Hematopoietic multipotent progenitor cell treated with erythropoietin and hydrocortisone succinate and interleukin-3 and kit ligand, for 15 days (in vitro differentiated cells): ENCODE results near the gene ABCG1.

Source experiments
- DNase-seq: peaks from one replicate; pipeline ENCODE4 v3.0.0-alpha.2; 2015; ENCODE audit warnings: low spot score

The ABCG1 gene

GRCh38 chr21:42308161-42308913, 89.4 kb downstream of the ABCG1 start:
- no peak for DNase-seq

GRCh38 chr21:42308914-42309752, 90.2 kb downstream of the ABCG1 start:
- no peak for DNase-seq

GRCh38 chr21:42309753-42310213, 90.8 kb downstream of the ABCG1 start:
- DNase-seq, result peak; percentile 25

- DNase-seq, result no peak
These were observed 91.6 kb downstream of the ABCG1 start for GRCh38 chr21:42310411-42311001.

- no peak for DNase-seq
These were observed 92.2 kb downstream of the ABCG1 start for GRCh38 chr21:42311160-42311559.

- no peak for DNase-seq
These were observed 93.1 kb downstream of the ABCG1 start for GRCh38 chr21:42311816-42312625.

GRCh38 chr21:42312626-42313104, 93.7 kb downstream of the ABCG1 start:
- no peak for DNase-seq

GRCh38 chr21:42313501-42313969, 94.6 kb downstream of the ABCG1 start:
- no peak for DNase-seq

- no peak for DNase-seq
These were observed 95.8 kb downstream of the ABCG1 start for GRCh38 chr21:42314616-42315295.

- no peak for DNase-seq
These were observed 96.5 kb downstream of the ABCG1 start, which contains the start of gene TFF3 for GRCh38 chr21:42315296-42315891. TFF3 (minus strand) TSS chr21:42315409; CDS start chr21:42315374, 35 bp downstream.

GRCh38 chr21:42316891-42317290, 98.0 kb downstream of the ABCG1 start:
- no peak for DNase-seq

GRCh38 chr21:42317341-42317741, 98.4 kb downstream of the ABCG1 start:
- no peak for DNase-seq

GRCh38 chr21:42317826-42318746, 99.1 kb downstream of the ABCG1 start:
- no peak for DNase-seq

GRCh38 chr21:42319376-42319775, 100.4 kb downstream of the ABCG1 start:
- DNase-seq, result no peak

- no peak for DNase-seq
These were observed 101.1 kb downstream of the ABCG1 start for GRCh38 chr21:42319851-42320572.

GRCh38 chr21:42320791-42321190, 101.9 kb downstream of the ABCG1 start:
- DNase-seq, result no peak

GRCh38 chr21:42321231-42321630, 102.3 kb downstream of the ABCG1 start:
- DNase-seq, result no peak

GRCh38 chr21:42321845-42322244, 102.9 kb downstream of the ABCG1 start:
- no peak for DNase-seq

- no peak for DNase-seq
These were observed 106.0 kb downstream of the ABCG1 start for GRCh38 chr21:42324896-42325295.
